A549 treated with CpdA at 1 μM for 4 hours (cell line): ENCODE data around the gene CAPS2. TPM values are rescaled to one million over a fixed set of nuclear protein-coding genes. Genes with fewer than 3 reads are reported as not detected.

ENCODE experiments used
- total RNA-seq: library from RNA; stranded (reverse); fragments of 200-300 nt; extraction: Qiagen RNA extraction; gene quantifications from 5 replicates; pipeline ENCODE4 v1.2.3, GENCODE V29; 2022; ENCODE audit warnings: low read depth

CAPS2 gene
- 1.3 to 1.9 TPM (median 1.7 TPM) in 5 replicates for total RNA-seq

GRCh38 chr12:75329918-75330826, at the start of gene CAPS2:
Gene CAPS2 (minus strand): TSS chr12:75330324. CDS start chr12:75326498, 3,826 bp downstream.

GRCh38 chr12:75334384-75335030, 4.4 kb upstream of the CAPS2 start, which contains the start of gene GLIPR1L1:
Gene GLIPR1L1 (plus strand): TSS chr12:75334670. CDS start chr12:75334729, 59 bp downstream.

Other genes with a start within 250 kb of the CAPS2 start
- not detected in 5 replicates for gene KCNC2, start 120.5 kb downstream of the CAPS2 start, total RNA-seq
- not detected in 5 replicates for gene GLIPR1L1, start 4.3 kb upstream of the CAPS2 start, total RNA-seq
- 0.12 to 0.19 TPM (median 0.13 TPM) in 4 of 5 replicates, not detected in the other for gene GLIPR1L2, start 60.8 kb upstream of the CAPS2 start, total RNA-seq
- gene GLIPR1, start 150.4 kb upstream of the CAPS2 start, total RNA-seq: 23.2 to 33.8 TPM (median 30.2 TPM) in 5 replicates
- 57.7 to 109 TPM (median 67.1 TPM) in 5 replicates for gene KRR1, start 181.3 kb upstream of the CAPS2 start, total RNA-seq